Loucy (cell line): ENCODE measurements around the gene PITX1.

ENCODE experiments used
- H2AFZ ChIP-seq: fragments of 200-600 bp; sonication (generic); 2 replicates; pipeline ENCODE4 v1.6.0; 2016; ENCODE audit warnings: antibody characterized with exemption, mild to moderate bottlenecking, low read length, moderate library complexity
- H3F3A ChIP-seq: fragments of 200-600 bp; 2 replicates; pipeline ENCODE4 v1.6.0; 2016; ENCODE audit warnings: antibody characterized with exemption, low read depth, mild to moderate bottlenecking
- H3K27me3 ChIP-seq: fragments of 200-600 bp; sonication (generic); 2 replicates; pipeline ENCODE4 v1.6.1; 2014; ENCODE audit warnings: low read length, mild to moderate bottlenecking; ENCODE audit not compliant: insufficient read depth, poor library complexity, severe bottlenecking
- H3K36me3 ChIP-seq: fragments of 200-600 bp; sonication (generic); 2 replicates; pipeline ENCODE4 v1.6.1; 2016; ENCODE audit warnings: low read length; ENCODE audit not compliant: insufficient read depth
- H3K4me1 ChIP-seq: fragments of 200-600 bp; sonication (generic); 2 replicates; pipeline ENCODE4 v1.5.1; 2014; ENCODE audit warnings: low read length, mild to moderate bottlenecking; ENCODE audit not compliant: insufficient read depth, poor library complexity, severe bottlenecking
- H3K4me2 ChIP-seq: fragments of 200-600 bp; sonication (generic); 2 replicates; pipeline ENCODE4 v1.6.0; 2014; ENCODE audit warnings: antibody characterized with exemption, low read length, low read depth, mild to moderate bottlenecking; ENCODE audit not compliant: poor library complexity, severe bottlenecking
- H3K4me3 ChIP-seq: fragments of 200-600 bp; sonication (generic); 2 replicates; pipeline ENCODE4 v1.5.1; 2014; ENCODE audit warnings: low read length, mild to moderate bottlenecking, mixed read lengths; ENCODE audit not compliant: poor library complexity, severe bottlenecking
- H3K79me2 ChIP-seq: fragments of 200-600 bp; sonication (generic); 2 replicates; pipeline ENCODE4 v1.6.1; 2014; ENCODE audit warnings: low read length; ENCODE audit not compliant: insufficient read depth
- H3K9ac ChIP-seq: fragments of 200-600 bp; sonication (generic); 2 replicates; pipeline ENCODE4 v1.6.0; 2014; ENCODE audit warnings: mild to moderate bottlenecking, low read depth, low read length, moderate library complexity; ENCODE audit not compliant: poor library complexity, severe bottlenecking
- H3K9me2 ChIP-seq: fragments of 200-600 bp; sonication (generic); replicated peaks from 2 replicates; pipeline ENCODE4 v1.6.1; 2016; ENCODE audit warnings: low read depth, low read length, mixed read lengths
- H3K9me3 ChIP-seq: fragments of 200-600 bp; sonication (generic); 2 replicates; pipeline ENCODE4 v1.6.1; 2014; ENCODE audit warnings: mild to moderate bottlenecking, antibody characterized with exemption, low read length, low read depth; ENCODE audit not compliant: insufficient read depth
- H4K20me1 ChIP-seq: fragments of 200-600 bp; sonication (generic); 2 replicates; pipeline ENCODE4 v1.6.0; 2014; ENCODE audit warnings: antibody characterized with exemption, low read length, mild to moderate bottlenecking; ENCODE audit not compliant: insufficient read depth, poor library complexity, severe bottlenecking
- EZH2phosphoT487 ChIP-seq: fragments of 200-600 bp; IDR thresholded peaks from 2 replicates; pipeline ENCODE4 v1.6.1; 2018; ENCODE audit warnings: antibody characterized with exemption, mild to moderate bottlenecking, moderate library complexity, borderline replicate concordance
- TF ChIP-seq, protein P1 (sequence below): fragments of 200-600 bp; sonication (generic); conservative IDR thresholded peaks from 2 replicates; pipeline ENCODE4 v1.5.1; 2014; ENCODE audit warnings: mild to moderate bottlenecking, antibody characterized with exemption, low read length

The PITX1 gene

DNA sequence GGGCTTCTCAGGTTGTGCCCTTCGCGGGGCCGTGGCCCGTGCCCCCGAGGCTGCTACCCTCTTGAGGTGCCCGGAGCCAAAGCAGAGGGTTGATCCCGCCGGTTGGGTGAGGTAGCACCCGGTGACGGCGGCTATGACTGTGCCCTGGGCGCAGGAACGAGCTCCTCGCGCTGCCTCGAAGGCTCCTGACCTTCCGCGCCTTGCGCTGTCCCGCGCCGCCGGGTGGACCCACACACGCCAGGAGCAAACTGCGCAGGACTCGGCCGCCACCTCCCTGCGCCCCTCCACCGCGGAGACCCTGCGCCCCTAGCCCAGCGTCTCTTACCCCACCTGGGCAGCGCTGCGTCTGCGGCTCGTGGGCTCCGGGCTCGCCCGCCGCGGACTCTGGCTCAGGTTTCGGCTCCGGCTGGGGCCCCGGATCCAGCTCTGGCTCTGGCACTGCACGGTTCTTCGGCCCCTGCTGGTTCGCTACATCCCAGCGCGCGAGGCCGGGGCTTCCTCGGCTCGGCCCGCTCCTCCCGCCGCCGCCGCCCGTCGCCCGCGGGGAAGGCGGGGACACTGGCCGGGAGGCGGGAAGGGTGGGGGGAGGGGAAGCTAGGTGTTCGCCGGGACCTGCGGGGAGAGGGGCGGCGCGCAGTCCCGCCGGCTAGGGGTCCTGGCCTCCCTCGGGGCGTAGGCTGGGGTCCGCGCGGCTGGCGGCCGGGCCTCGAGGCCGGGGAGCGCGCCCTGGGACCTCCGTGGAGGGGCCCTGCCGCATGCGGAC, 5.4 kb upstream of the PITX1 start:
- Histone ChIP-seq H4K20me1 (no peaks in the 10 kb centered on the region), H3K4me3 (no peak overlapping the region), H3K27me3 (no peaks in the 10 kb centered on the region), H2AFZ (no peak overlapping the region), H3K79me2 (peaks cover 9% of the 10 kb centered on the region; the same call in 1 of the 2 replicates), H3K4me2 (no peak overlapping the region), H3F3A (no peaks in the 10 kb centered on the region), H3K9me3 (no peaks in the 10 kb centered on the region), H3K9me2 (no peaks in the 10 kb centered on the region), H3K9ac (no peak overlapping the region), H3K4me1 (peaks cover 11% of the 10 kb centered on the region), H3K36me3 (no peaks in the 10 kb centered on the region)
- TF ChIP-seq EZH2phosphoT487 = no peak
- TF ChIP-seq, protein P1, sequence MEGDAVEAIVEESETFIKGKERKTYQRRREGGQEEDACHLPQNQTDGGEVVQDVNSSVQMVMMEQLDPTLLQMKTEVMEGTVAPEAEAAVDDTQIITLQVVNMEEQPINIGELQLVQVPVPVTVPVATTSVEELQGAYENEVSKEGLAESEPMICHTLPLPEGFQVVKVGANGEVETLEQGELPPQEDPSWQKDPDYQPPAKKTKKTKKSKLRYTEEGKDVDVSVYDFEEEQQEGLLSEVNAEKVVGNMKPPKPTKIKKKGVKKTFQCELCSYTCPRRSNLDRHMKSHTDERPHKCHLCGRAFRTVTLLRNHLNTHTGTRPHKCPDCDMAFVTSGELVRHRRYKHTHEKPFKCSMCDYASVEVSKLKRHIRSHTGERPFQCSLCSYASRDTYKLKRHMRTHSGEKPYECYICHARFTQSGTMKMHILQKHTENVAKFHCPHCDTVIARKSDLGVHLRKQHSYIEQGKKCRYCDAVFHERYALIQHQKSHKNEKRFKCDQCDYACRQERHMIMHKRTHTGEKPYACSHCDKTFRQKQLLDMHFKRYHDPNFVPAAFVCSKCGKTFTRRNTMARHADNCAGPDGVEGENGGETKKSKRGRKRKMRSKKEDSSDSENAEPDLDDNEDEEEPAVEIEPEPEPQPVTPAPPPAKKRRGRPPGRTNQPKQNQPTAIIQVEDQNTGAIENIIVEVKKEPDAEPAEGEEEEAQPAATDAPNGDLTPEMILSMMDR = no peak

DNA sequence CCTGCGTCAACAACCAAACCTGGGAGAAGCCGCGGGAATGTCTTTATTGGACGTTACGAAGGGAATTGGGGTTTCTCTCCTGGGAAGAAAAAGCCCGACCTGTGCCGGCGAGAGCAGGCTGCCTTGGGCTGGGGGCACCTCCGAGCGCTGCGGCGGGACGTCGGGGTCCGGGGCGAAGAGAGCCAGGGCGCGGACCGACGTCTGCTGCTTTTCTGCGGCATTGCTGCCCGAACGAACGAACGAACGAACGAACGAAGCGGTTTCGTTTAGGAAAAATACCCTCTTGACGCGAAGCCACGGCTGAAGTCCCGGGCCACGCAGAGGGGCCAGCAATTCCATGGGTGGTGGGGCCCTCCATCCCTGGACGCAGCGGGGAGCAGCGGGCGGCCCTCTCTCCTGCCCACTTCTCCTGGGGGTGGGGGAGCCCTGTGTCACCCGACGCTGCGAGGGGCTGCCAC, 4.8 kb upstream of the PITX1 start:
- Histone ChIP-seq H3K4me2 (no peak overlapping the region), H3K9me3 (no peaks in the 10 kb centered on the region), H3K9ac (no peak overlapping the region), H2AFZ (no peak overlapping the region), H3K27me3 (no peaks in the 10 kb centered on the region), H3K79me2 (peaks cover 11% of the 10 kb centered on the region; the same call in 1 of the 2 replicates), H3K4me1 (peaks cover 12% of the 10 kb centered on the region), H3K4me3 (no peak overlapping the region), H3K9me2 (no peaks in the 10 kb centered on the region), H3K36me3 (no peaks in the 10 kb centered on the region), H4K20me1 (no peaks in the 10 kb centered on the region), H3F3A (no peaks in the 10 kb centered on the region)
- no peak for TF ChIP-seq EZH2phosphoT487
- TF ChIP-seq, protein P1 = no peak

GRCh38 chr5:135038205-135038812, 4.3 kb upstream of the PITX1 start:
- Histone ChIP-seq H3K4me1 (peaks cover 12% of the 10 kb centered on the region), H3K36me3 (no peaks in the 10 kb centered on the region), H3K9me2 (no peaks in the 10 kb centered on the region), H3K9ac (no peak overlapping the region), H3K4me3 (no peak overlapping the region), H3K27me3 (peaks cover 5% of the 10 kb centered on the region), H3K79me2 (peaks cover 16% of the 10 kb centered on the region), H3K9me3 (no peaks in the 10 kb centered on the region), H2AFZ (no peak overlapping the region), H3K4me2 (no peak overlapping the region), H3F3A (no peaks in the 10 kb centered on the region), H4K20me1 (no peaks in the 10 kb centered on the region)
- TF ChIP-seq EZH2phosphoT487 = no peak
- TF ChIP-seq, protein P1 = no peak
